ENCODE results near the gene CDO1.

DNA sequence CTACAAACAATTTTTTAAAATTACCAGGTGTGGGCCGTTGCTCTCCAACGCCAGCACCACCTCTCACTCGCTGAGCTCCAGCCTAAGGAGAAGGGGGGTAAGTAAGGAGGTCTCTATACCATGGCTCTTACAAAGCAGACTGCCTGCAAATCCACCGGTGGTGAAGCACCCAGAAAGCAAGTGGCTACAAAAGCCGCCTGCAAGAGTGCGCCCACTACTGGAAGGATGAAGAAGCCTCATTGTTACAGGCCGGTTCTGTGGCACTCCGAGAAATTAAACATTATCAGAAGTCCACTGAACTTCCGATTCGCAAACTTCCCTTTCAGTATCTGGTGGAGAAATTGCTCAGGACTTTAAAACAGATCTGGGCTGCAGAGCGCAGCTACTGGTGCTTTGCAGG, 46.0 kb downstream of the CDO1 start:
- TF ChIP-seq SMAD4 (CRISPR knock-in tag; conservative IDR thresholded peaks at IDR 0.05) (no peak), JUN (IDR thresholded peaks at IDR 0.05; ENCODE audit: borderline replicate concordance, low read depth, low read length) (no peak), JUN (CRISPR knock-in tag; IDR thresholded peaks at IDR 0.05; ENCODE audit: borderline replicate concordance) (no peak), SMARCA5 (IDR thresholded peaks at IDR 0.05) (no peak), ZNF175 (CRISPR knock-in tag; IDR thresholded peaks at IDR 0.05; ENCODE audit: low read depth) (no peak), NFYB (IDR thresholded peaks at IDR 0.05; ENCODE audit: extremely low read depth, insufficient read length) (no peak), YY1 (IDR thresholded peaks at IDR 0.05; ENCODE audit: borderline replicate concordance in 1 of 3, control insufficient read depth in 1 of 3, extremely low read depth in 1 of 3, insufficient read depth in 3 of 3, insufficient read length in 1 of 3, insufficient replicate concordance in 2 of 3, low read depth in 1 of 3, low read length in 2 of 3) (no peak), PHF8 (IDR thresholded peaks at IDR 0.05; ENCODE audit: borderline replicate concordance, low read length) (no peak), FOXJ3 (CRISPR knock-in tag; IDR thresholded peaks at IDR 0.05) (no peak), CHD4 (IDR thresholded peaks at IDR 0.05; ENCODE audit: insufficient read depth, insufficient replicate concordance, low read depth, low read length, poor library complexity, severe bottlenecking) (no peak)
- TF ChIP-seq, protein P1, sequence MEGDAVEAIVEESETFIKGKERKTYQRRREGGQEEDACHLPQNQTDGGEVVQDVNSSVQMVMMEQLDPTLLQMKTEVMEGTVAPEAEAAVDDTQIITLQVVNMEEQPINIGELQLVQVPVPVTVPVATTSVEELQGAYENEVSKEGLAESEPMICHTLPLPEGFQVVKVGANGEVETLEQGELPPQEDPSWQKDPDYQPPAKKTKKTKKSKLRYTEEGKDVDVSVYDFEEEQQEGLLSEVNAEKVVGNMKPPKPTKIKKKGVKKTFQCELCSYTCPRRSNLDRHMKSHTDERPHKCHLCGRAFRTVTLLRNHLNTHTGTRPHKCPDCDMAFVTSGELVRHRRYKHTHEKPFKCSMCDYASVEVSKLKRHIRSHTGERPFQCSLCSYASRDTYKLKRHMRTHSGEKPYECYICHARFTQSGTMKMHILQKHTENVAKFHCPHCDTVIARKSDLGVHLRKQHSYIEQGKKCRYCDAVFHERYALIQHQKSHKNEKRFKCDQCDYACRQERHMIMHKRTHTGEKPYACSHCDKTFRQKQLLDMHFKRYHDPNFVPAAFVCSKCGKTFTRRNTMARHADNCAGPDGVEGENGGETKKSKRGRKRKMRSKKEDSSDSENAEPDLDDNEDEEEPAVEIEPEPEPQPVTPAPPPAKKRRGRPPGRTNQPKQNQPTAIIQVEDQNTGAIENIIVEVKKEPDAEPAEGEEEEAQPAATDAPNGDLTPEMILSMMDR (IDR thresholded peaks at IDR 0.05 in 2 of 3, conservative IDR thresholded peaks at IDR 0.05 in 1 of 3; ENCODE audit: insufficient read depth in 2 of 3, low read depth in 1 of 3, low read length in 3 of 3), result peak; percentile 72 to 73 (median 73)
